Chondrocyte (in vitro differentiated cells): ENCODE data around the gene BRD9. TPM values are rescaled to one million over a fixed set of nuclear protein-coding genes. Genes with fewer than 3 reads are reported as not detected.
A peak's percentile ranks its signal among the peaks of the same experiment; 100 is the strongest.
"Not testable (repeated sequence)": the region's sequence is repeated elsewhere in the genome, so short reads cannot be mapped to it uniquely, and the experiment has no call there.

ENCODE experiments used
- DNase-seq: peaks from one replicate; pipeline ENCODE4 v3.0.0; 2021; ENCODE audit warnings: mixed read lengths, low spot score
- H3K27ac Mint-ChIP-seq: one replicate; pipeline ENCODE4 v1.8.0; 2021; ENCODE audit warnings: mild to moderate bottlenecking, moderate library complexity, mixed read lengths; ENCODE audit not compliant: unreplicated experiment
- H3K27me3 Mint-ChIP-seq: 2 replicates; pipeline ENCODE4 v1.8.0; 2021; ENCODE audit warnings: low read depth, mixed read lengths
- H3K36me3 Mint-ChIP-seq: 2 replicates; pipeline ENCODE4 v1.8.0; 2021; ENCODE audit warnings: low read depth, mixed read lengths
- H3K4me1 Mint-ChIP-seq: 2 replicates; pipeline ENCODE4 v1.8.0; 2021; ENCODE audit warnings: low read depth, mild to moderate bottlenecking, mixed read lengths
- H3K4me3 Mint-ChIP-seq: one replicate; pipeline ENCODE4 v1.8.0; 2021; ENCODE audit warnings: mild to moderate bottlenecking, moderate library complexity, mixed read lengths; ENCODE audit not compliant: unreplicated experiment
- H3K9me3 Mint-ChIP-seq: 2 replicates; pipeline ENCODE4 v1.8.0; 2021; ENCODE audit warnings: low read depth, mixed read lengths
- CTCF ChIP-seq: fragments of 200-600 bp; sonication (generic); IDR thresholded peaks from 2 replicates; pipeline ENCODE4 v1.5.0; 2021; ENCODE audit warnings: antibody characterized with exemption, mild to moderate bottlenecking, moderate library complexity
- total RNA-seq: library from RNA; stranded (reverse); gene quantifications from 3 replicates; pipeline ENCODE4 v1.2.1, GENCODE V29; 2021

Gene BRD9
- total RNA-seq, 1 donor from 2014 or later: 26.5 TPM

GRCh38 chr5:915946-916345 is 23.3 kb upstream of the BRD9 start:
- no peak overlapping the region for H3K27ac Mint-ChIP-seq
- H3K4me1 Mint-ChIP-seq: peaks cover 3% of the 10 kb centered on the region
- peaks cover 4% of the 10 kb centered on the region for H3K9me3 Mint-ChIP-seq
- TF ChIP-seq CTCF: no peak
- H3K27me3 Mint-ChIP-seq: no peaks in the 10 kb centered on the region
- H3K4me3 Mint-ChIP-seq: no peak overlapping the region
- peaks cover 14% of the 10 kb centered on the region for H3K36me3 Mint-ChIP-seq
- DNase-seq: no peak

GRCh38 chr5:915346-915745 is 22.7 kb upstream of the BRD9 start:
- DNase-seq, H3K27ac Mint-ChIP-seq, H3K9me3 Mint-ChIP-seq, H3K27me3 Mint-ChIP-seq, H3K4me3 Mint-ChIP-seq, H3K4me1 Mint-ChIP-seq: not testable (repeated sequence)
- H3K36me3 Mint-ChIP-seq: peaks cover 14% of the 10 kb centered on the region

- DNase-seq: no peak
- Mint-ChIP-seq H3K27me3 (no peaks in the 10 kb centered on the region), H3K27ac (no peak overlapping the region), H3K4me1 (peaks cover 3% of the 10 kb centered on the region), H3K4me3 (no peak overlapping the region), H3K9me3 (peaks cover 4% of the 10 kb centered on the region), H3K36me3 (peaks cover 14% of the 10 kb centered on the region)
- TF ChIP-seq CTCF: no peak
These were observed 22.0 kb upstream of the BRD9 start for GRCh38 chr5:914612-915011.

- Mint-ChIP-seq H3K36me3 (peaks cover 14% of the 10 kb centered on the region), H3K4me1 (peaks cover 3% of the 10 kb centered on the region), H3K27ac (no peak overlapping the region), H3K9me3 (peaks cover 4% of the 10 kb centered on the region), H3K27me3 (no peaks in the 10 kb centered on the region), H3K4me3 (no peak overlapping the region)
- no peak for DNase-seq
- TF ChIP-seq CTCF: no peak
These were observed 21.6 kb upstream of the BRD9 start for GRCh38 chr5:914174-914573.

GRCh38 chr5:912280-913091 is 19.9 kb upstream of the BRD9 start:
- Mint-ChIP-seq H3K4me3 (no peak overlapping the region), H3K9me3 (no peaks in the 10 kb centered on the region), H3K4me1 (peaks cover 3% of the 10 kb centered on the region), H3K36me3 (peaks cover 14% of the 10 kb centered on the region), H3K27me3 (no peaks in the 10 kb centered on the region), H3K27ac (peak overlapping the region; percentile 84)
- no peak for DNase-seq
- peak; percentile 60 for TF ChIP-seq CTCF

- H3K36me3 Mint-ChIP-seq: peaks cover 14% of the 10 kb centered on the region
- no peak for DNase-seq
- no peak overlapping the region for H3K4me3 Mint-ChIP-seq
- H3K4me1 Mint-ChIP-seq: peaks cover 3% of the 10 kb centered on the region
- H3K27ac Mint-ChIP-seq: peak overlapping the region; percentile 22
- H3K27me3 Mint-ChIP-seq: no peaks in the 10 kb centered on the region
- no peaks in the 10 kb centered on the region for H3K9me3 Mint-ChIP-seq
- TF ChIP-seq CTCF: no peak
These were observed 19.0 kb upstream of the BRD9 start for GRCh38 chr5:911601-912000.
